ENCODE data around the gene TBX10. TPM values are rescaled to one million over a fixed set of nuclear protein-coding genes. Genes with fewer than 3 reads are reported as not detected.
"Not testable (repeated sequence)": the region's sequence is repeated elsewhere in the genome, so short reads cannot be mapped to it uniquely, and the experiment has no call there.

TBX10 gene
- total RNA-seq, 2 donors from 2014 or later, result not detected

DNA sequence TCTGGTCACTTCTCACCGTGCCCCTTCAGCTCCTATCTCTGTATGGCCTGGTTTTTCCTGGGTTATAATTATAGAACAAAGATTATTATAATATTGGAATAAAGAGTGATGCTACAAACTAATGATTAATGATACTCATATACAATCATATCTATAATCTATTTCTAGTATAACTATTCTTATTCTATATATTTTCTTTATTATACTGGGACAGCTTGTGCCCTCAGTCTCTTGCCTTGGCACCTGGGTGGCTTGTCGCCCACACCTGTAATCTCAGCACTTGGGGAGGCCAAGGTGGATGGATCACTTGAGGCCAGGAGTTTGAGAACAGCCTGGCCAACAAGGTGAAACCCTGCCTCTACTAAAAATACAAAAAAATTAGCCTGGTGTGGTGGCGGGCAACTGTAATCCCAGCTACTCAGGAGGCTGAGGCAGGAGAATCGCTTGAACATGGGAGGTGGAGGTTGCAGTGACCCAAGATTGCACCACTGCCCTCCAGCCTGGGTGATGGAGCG, 20.1 kb upstream of the TBX10 start:
- not testable (repeated sequence) for H3K4me3 Mint-ChIP-seq; H3K36me3 Mint-ChIP-seq (ENCODE audit: insufficient read depth in 2 of 2); DNase-seq; H3K27ac Mint-ChIP-seq; H3K27me3 Mint-ChIP-seq (ENCODE audit: low read depth); H3K9me3 Mint-ChIP-seq; ATAC-seq (replicated peaks in 1 of 2); H3K4me1 Mint-ChIP-seq (ENCODE audit: low read depth)

DNA sequence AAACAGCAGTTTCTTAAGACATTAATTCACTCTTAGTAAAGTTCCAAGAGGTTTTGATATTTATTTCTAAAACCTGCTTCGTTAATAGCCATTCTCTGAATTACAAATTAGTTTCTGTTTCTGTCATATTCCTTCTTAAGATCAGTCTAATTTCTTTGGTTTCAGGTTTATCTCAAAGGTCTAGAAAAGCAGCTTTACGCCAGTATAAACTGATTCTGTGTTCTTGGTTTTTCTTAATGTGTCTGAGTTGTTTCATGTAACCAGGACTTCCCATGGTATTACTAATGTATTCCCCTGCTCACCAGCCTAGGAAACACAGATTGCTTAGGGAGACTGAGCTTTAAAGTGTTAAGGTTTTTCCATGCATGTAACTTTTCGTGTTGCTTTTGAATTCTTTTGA, 17.7 kb upstream of the TBX10 start:
- peak; percentile 33 to 64 for ATAC-seq (replicated peaks in 1 of 2)
- H3K4me1 Mint-ChIP-seq (ENCODE audit: low read depth), result peaks cover 10% of the 10 kb centered on the region
- H3K9me3 Mint-ChIP-seq, result peaks cover 3 to 4% of the 10 kb centered on the region in 2 donors
- peaks cover 3 to 4% of the 10 kb centered on the region in 2 donors for H3K36me3 Mint-ChIP-seq (ENCODE audit: insufficient read depth in 2 of 2)
- no peaks in the 10 kb centered on the region for H3K27me3 Mint-ChIP-seq (ENCODE audit: low read depth)
- no peak for DNase-seq
- peak overlapping the region in 1 of 2 donors; percentile 54 for H3K4me3 Mint-ChIP-seq
- no peak overlapping the region for H3K27ac Mint-ChIP-seq

DNA sequence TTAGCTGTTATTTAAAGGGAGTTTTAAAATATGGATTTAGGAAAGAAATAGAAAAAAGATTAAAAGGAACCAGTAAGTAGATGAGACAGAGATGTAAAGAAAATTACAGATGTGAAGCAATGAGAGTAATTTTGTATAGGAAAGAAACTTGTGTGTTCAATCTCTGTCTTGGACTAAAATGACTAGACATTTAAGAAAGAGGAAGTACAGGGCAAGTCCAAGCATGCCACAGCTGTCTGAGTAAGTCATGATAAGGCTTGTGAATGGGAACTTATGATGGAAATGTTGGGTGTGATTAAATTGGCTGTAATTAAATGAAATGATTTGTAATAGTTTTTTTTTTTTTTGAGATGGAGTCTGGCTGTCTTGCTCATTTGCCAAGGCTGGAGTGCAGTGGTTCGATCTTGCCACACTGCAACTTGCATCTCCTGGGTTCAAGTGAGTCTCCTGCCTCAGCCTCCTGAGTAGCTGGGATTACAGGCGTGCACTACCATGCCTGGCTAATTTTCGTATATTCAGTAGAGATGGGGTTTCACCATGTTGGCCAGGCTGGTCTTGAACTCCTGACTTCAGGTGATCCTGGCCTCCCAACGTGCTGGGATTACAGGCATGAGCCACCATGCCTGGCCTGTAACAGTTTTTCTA, 16.8 kb upstream of the TBX10 start:
- H3K36me3 Mint-ChIP-seq (ENCODE audit: insufficient read depth in 2 of 2), result peaks cover 3 to 4% of the 10 kb centered on the region in 2 donors
- ATAC-seq (replicated peaks in 1 of 2), result peak in 1 of 2 donors; percentile 43
- DNase-seq, result no peak
- peaks cover 3 to 4% of the 10 kb centered on the region in 2 donors for H3K9me3 Mint-ChIP-seq
- H3K4me1 Mint-ChIP-seq (ENCODE audit: low read depth), result peaks cover 10% of the 10 kb centered on the region
- H3K4me3 Mint-ChIP-seq, result peak overlapping the region in 1 of 2 donors; percentile 55
- H3K27me3 Mint-ChIP-seq (ENCODE audit: low read depth), result no peaks in the 10 kb centered on the region
- no peak overlapping the region for H3K27ac Mint-ChIP-seq

DNA sequence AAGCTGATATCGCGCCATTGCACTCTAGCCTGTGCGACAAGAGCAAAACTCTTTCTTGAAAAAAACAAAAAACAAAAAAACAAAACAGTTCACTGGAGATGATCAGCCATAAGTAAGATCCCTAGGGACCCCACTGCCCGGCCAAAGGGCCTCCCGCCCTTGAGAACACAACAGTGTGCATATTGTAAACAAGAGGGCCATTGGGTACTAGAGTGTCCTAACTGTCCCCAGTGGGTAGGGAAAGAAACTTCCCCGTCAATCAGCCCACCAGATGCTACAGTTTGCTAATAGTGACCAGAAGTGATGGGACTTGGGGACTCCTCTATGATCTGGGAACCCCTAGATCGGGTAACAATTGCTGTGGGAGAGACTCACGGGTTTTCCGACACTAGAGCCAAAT, 14.7 kb upstream of the TBX10 start:
- H3K4me3 Mint-ChIP-seq, result no peak overlapping the region
- DNase-seq (no peak), ATAC-seq (replicated peaks in 1 of 2) (no peak)
- H3K27me3 Mint-ChIP-seq (ENCODE audit: low read depth), result no peaks in the 10 kb centered on the region
- peaks cover 3 to 4% of the 10 kb centered on the region in 2 donors for H3K36me3 Mint-ChIP-seq (ENCODE audit: insufficient read depth in 2 of 2)
- no peak overlapping the region for H3K27ac Mint-ChIP-seq
- peaks cover 17% of the 10 kb centered on the region for H3K4me1 Mint-ChIP-seq (ENCODE audit: low read depth)
- H3K9me3 Mint-ChIP-seq, result peaks cover 3 to 4% of the 10 kb centered on the region in 2 donors

DNA sequence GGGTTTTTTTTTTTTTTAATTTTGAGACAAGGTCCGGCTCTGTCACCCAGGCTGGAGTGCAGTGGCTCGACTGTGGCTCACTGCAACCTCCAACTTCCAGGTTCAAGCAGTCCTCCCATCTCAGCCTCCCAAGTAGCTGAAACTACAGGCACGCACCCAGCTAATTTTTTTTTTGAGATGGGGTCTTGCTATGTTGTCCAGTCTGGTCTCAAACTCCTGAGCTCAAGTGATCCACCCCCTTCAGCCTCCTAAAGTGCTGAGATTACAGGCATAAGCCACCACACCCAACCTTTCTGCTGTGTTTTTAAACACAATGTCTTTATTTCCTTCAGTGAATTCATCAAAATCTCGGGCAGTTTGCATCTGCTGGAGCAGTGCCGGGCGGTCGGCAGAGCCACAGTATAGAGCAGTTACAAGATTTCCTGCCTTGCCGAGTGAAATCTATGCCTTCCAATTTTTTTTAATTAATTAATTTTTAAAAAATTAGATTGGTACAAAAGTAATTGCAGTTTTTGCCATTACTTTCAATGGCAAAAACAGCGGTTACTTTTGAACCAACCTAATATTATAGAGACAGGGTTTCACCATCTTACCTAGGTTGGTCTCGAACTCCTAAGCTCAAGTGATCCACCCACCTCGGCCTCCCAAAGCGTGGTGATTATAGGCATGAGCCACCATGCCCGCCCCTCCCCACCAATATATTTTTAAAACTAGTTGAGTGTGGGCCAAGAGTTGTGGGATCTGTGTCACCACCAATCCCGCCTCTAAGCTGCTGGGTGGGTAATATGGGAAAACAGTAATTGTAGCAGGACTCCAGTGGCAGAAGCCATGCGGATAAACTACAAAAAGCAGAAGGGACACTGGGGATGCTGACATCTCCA, 13.6 kb upstream of the TBX10 start:
- DNase-seq (no peak), ATAC-seq (replicated peaks in 1 of 2) (no peak)
- H3K4me1 Mint-ChIP-seq (ENCODE audit: low read depth), result peaks cover 20% of the 10 kb centered on the region
- no peaks in the 10 kb centered on the region for H3K27me3 Mint-ChIP-seq (ENCODE audit: low read depth)
- H3K4me3 Mint-ChIP-seq, result no peak overlapping the region
- peaks cover 3 to 4% of the 10 kb centered on the region in 2 donors for H3K36me3 Mint-ChIP-seq (ENCODE audit: insufficient read depth in 2 of 2)
- no peak overlapping the region for H3K27ac Mint-ChIP-seq
- peaks cover 3 to 4% of the 10 kb centered on the region in 2 donors for H3K9me3 Mint-ChIP-seq

DNA sequence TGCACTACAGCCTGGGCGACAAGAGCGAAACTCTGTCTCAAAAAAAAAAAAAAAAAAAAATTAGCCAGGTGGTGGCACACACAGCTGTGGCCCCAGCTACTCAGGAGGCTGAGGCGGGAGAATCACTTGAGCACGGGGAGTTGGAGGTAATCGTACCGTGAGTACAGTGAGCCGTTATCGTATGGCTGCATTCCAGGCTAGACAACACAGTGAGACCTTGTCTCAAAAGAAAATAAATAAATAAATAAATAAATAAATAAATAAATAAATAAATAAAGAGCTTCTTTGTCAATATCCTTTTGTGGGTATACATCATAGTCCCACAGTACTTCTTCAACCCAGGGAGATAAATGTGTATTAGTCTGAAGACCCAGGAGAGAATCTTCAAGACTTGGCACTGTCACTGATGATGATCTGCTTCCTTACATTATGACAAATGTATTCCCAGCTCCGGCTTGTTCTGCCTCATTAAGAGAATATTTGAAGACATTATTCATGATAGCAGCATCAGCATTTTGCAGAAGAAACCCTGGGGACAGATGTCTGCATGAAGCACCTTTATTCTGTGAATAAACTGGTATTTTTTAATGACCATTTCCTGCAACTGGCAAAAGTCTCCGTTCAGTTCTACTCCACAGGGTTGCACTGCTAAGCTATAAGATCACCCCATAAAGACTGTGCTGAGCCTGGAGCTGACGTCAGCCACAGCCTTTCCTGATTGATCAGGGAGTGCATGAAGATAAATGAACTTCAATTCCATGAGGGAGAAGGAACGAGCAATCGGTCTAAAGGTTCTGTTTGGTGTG, 12.6 kb upstream of the TBX10 start:
- Mint-ChIP-seq H3K4me3 (no peak overlapping the region), H3K9me3 (peaks cover 3 to 4% of the 10 kb centered on the region in 2 donors), H3K36me3 (ENCODE audit: insufficient read depth in 2 of 2) (peaks cover 3 to 4% of the 10 kb centered on the region in 2 donors), H3K27me3 (ENCODE audit: low read depth) (no peaks in the 10 kb centered on the region), H3K27ac (no peak overlapping the region), H3K4me1 (ENCODE audit: low read depth) (peaks cover 25% of the 10 kb centered on the region)
- ATAC-seq (replicated peaks in 1 of 2) (no peak), DNase-seq (no peak)

DNA sequence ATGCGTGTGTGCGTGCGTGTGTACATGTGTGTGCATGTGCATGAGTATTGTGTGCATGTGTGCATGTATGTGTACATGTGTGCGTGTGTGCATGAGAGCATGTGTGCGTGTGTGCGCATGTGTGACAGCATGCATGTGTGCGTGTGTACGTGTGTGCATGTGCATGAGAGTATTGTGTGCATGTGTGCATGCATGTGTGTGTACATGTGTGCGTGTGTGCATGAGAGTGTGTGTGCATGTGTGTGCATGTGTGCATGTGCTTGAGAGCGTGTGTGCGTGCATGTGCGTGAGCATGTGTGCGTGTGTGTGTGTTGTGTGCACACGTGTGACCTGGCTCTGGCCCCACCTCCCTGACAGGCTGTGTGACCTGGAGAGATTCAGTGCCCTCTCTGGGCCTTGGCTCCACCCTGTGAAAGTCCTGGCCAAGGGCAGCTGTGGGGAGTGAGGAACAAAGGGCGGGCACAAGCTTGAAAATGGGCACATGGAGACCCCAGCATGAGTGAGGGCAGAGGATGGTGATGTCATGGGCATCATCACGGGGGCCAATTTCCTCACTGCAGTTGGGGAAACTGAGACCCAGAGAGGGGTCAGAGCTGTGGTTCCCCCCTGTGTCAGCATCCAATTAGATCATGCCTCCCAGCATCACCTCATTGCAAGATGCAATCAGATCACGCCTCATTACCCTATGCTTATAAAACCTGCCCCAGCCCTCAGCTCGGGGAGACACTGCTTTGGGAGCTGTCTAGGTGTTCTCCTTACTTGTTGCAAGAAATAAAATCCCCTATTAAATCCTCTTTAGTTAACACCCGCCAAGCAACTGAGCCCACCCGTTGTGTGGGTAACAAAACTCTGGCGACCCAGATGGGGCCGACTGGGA, 10.3 kb upstream of the TBX10 start:
- Mint-ChIP-seq H3K27me3 (ENCODE audit: low read depth) (no peaks in the 10 kb centered on the region), H3K4me3 (peak overlapping the region; percentile 81 to 94), H3K4me1 (ENCODE audit: low read depth) (peaks cover 30% of the 10 kb centered on the region), H3K27ac (no peak overlapping the region), H3K9me3 (no peaks in the 10 kb centered on the region), H3K36me3 (ENCODE audit: insufficient read depth in 2 of 2) (no peaks in the 10 kb centered on the region)
- ATAC-seq (replicated peaks in 1 of 2), result peak in 1 of 2 donors; percentile 8
- DNase-seq, result no peak

DNA sequence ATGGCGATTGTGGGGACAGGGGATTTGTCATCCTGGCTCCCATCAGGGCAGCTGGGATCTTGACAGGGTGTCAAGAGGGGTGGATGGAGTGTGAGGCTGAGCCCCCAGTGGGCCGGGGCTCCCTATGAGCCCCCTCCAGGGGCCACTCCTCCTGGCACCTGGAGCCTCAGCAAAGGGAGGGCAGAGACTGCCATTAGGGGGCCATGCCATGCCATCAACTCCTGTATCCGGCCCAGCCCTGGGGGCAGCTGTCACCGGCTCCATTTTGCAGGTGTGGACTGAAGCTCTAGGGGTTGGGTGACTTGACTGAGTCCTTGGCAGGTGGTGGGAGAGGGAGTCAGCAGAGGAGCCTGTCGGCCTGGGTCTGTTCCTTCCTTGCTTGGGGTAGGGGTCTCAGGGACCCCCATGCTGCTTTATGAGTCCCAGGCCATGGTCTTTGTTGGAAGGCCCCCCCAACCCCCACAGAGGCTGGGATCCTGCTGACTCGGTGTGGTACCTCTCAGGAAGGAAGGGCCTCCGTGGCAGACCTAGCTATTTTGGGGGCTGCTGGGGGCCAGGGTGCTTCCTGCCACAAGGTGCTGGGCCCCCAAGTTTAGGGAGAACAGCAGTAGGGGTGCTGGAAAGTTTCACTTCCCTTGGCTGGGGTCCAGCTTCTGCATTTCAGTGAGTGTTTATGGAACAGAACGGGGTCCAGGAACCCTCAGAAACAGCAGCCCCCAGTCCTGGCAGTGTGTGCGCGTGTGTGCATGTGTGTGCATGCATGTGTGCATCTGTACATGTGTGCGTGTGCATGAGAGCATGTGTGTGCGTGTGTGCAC, 9.4 kb upstream of the TBX10 start:
- Mint-ChIP-seq H3K36me3 (ENCODE audit: insufficient read depth in 2 of 2) (no peaks in the 10 kb centered on the region), H3K27me3 (ENCODE audit: low read depth) (no peaks in the 10 kb centered on the region), H3K4me3 (no peak overlapping the region), H3K9me3 (no peaks in the 10 kb centered on the region), H3K4me1 (ENCODE audit: low read depth) (peaks cover 30% of the 10 kb centered on the region), H3K27ac (no peak overlapping the region)
- no peak for ATAC-seq (replicated peaks in 1 of 2)
- no peak for DNase-seq

DNA sequence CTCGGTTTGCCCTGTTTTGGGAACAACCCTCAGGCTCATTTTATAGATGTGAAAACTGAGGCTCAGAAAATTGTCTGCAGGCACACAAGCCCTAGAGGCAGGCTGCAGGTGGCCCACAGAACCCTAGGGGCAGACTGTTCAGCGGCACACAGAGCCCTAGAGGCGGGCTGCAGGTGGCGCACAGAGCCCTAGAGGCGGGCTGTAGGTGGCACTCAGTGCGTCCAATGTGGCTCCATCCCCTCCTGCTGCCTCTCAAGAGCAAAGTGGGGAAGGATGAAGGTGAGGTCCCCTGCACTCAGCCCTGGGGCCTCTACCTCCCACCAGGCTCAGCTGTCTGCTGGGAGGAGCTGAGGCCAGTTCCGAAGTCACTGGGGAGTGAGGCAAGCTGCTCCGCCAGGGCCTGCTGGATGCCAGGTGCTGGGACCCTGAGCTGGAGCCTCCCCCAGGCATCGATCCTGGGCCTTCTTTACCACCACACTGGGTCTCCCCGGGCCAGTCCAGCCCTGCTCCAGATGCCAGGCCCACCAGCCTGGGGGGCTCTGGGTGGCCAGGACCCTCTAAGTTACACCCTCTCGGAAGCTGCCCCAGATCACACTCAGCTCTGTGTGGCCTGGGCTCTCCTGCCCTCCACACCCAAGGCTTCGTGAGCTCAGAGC, 8.7 kb upstream of the TBX10 start:
- Mint-ChIP-seq H3K4me1 (ENCODE audit: low read depth) (peaks cover 30% of the 10 kb centered on the region), H3K27me3 (ENCODE audit: low read depth) (no peaks in the 10 kb centered on the region), H3K9me3 (no peaks in the 10 kb centered on the region), H3K36me3 (ENCODE audit: insufficient read depth in 2 of 2) (no peaks in the 10 kb centered on the region), H3K4me3 (no peak overlapping the region), H3K27ac (no peak overlapping the region)
- DNase-seq (peak; percentile 53 to 72), ATAC-seq (replicated peaks in 1 of 2) (peak; percentile 81 to 92)

DNA sequence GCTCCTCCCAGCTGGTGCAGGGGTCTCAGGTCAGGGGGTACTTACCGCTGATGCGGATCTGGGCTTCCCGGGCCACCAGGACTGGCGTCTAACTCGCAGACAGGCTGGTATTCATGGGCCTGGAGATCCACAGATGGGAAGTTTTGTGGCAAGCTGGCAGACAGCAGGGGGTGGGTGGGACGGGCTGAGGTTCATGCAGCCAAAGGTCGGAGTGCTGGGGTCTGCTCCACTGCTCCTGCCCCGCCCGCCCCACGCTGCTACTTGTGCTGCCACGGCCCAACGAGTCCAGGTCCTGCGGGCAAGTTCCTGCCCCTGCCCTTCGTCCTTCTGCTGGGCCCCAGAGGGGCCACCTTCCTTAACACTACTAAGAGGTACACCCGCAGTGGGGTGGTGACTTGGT, 7.9 kb upstream of the TBX10 start:
- Mint-ChIP-seq H3K9me3 (no peaks in the 10 kb centered on the region), H3K4me1 (ENCODE audit: low read depth) (peaks cover 30% of the 10 kb centered on the region), H3K4me3 (no peak overlapping the region), H3K27ac (no peak overlapping the region), H3K36me3 (ENCODE audit: insufficient read depth in 2 of 2) (no peaks in the 10 kb centered on the region), H3K27me3 (ENCODE audit: low read depth) (no peaks in the 10 kb centered on the region)
- ATAC-seq (replicated peaks in 1 of 2) (no peak), DNase-seq (no peak)
